ENCODE data around the gene USP9X.
"Not testable (repeated sequence)": the region's sequence is repeated elsewhere in the genome, so short reads cannot be mapped to it uniquely, and the experiment has no call there.

Gene USP9X

GRCh38 chrX:41085878-41086626 is 807 bp downstream of the USP9X start:
- peak; percentile 81 for DNase-seq

GRCh38 chrX:41086627-41086932 is 1.3 kb downstream of the USP9X start:
- no peak for DNase-seq

DNA sequence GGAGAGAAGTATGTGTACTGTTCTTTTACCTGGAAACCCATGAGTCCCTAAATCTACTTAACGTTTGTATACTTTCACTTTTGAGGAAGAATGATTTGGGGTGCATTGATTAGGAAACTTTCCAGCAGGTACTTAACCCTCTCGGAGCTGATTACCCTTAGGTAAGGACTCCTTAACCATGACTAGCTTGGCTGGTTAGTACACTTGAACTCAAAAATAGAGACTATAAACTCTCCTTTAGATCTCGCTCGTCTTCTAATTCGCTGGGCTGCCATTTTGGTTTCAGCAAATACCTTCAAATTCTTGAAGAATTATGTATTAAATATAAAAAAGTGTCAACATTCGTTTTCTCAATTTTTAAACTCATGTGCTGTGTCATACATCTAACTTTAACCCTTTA is 2.0 kb downstream of the USP9X start:
- peak; percentile 17 for DNase-seq

DNA sequence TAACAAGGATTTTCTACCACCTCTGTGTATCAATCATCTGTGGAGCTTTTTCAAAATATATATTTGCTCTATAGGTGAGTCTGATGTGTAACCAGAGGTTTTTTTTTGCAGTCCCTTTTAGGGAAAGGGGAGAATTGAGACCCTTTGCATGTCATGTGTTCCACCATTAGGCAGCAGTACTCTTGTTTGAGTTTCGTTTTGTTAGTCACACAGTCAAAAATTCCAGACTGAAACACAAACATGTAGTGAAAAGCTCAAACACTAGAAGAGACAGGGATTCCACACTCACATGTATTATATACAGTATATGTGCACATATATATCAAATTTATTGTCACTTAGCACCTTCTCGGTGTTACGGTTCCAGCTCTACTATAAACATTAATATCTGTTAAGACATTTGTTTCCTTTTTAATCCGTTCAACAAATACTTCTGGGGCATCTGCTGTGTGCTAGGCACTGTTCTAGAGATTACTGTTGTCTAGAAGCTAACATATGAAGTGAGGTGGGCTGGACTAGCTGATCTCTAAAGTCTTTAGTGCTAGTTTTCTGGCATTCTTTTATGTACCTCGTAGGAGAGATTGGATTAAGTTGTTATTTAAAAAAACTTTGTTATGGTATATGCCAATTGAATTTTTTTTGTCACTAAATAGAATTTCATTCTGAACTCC is 5.5 kb downstream of the USP9X start:
- DNase-seq, result peak; percentile 59

DNA sequence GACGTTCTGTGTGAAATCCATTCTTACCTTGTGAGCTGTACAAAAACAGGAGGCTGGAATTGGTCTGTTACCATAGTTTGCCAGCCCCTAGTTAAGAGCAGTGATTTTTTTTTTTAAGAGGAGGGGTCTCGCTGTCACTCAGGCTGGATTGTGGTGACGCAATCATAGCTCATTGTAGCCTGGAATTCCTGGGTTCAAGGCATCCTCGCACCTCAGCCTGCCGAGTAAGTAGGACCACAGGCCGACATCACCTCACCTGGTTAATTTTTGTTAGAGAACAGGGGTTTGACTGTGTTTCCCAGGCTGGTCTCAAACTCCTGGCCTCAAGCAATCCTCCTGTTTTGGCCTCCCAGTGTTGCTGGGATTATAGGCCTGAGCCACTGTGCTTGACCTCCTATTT is 7.5 kb downstream of the USP9X start:
- no peak for DNase-seq

- no peak for DNase-seq
These were observed 9.9 kb downstream of the USP9X start for GRCh38 chrX:41095174-41095573.

GRCh38 chrX:41095908-41096307 is 10.7 kb downstream of the USP9X start:
- no peak for DNase-seq

- peak; percentile 22 for DNase-seq
These were observed 11.2 kb downstream of the USP9X start for GRCh38 chrX:41096339-41096955.

DNA sequence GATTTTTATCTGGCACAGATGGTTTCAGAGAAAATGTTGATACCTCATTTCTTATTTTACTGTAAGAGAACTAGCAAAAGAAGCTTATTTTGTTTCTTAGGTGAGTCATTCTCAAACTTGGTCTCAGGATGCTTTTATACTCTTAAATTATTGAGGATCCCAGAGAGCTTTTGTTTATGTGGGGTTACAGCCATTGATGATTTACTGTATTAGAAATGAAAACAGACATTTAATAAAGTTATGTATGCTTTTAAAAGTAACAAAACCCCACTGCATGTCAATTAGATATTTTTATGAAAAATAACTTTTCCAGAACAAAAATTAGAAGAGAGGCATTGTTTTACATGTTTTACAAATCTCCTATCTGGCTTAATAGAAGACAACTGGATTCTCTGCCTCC is 12.1 kb downstream of the USP9X start:
- no peak for DNase-seq

- DNase-seq, result no peak
These were observed 15.0 kb downstream of the USP9X start for GRCh38 chrX:41100200-41100599.

DNA sequence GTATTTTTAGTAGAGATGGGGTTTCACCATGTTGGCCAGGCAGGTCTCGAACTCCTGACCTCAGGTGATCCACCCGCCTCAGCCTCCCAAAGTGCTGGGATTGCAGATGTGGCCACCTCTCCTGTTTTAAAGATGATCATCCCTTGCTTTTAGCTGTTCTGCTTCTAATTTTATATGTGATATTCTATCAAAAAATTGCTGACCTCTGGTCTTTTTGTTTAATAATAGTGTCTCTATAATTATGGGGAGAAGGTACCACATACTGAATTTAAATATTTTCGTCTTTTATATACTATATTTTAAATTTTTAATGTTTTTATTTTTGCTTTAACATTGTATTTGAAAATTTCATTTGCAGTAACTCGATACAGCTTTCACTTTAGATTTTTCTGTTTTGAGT is 15.6 kb downstream of the USP9X start:
- no peak for DNase-seq

DNA sequence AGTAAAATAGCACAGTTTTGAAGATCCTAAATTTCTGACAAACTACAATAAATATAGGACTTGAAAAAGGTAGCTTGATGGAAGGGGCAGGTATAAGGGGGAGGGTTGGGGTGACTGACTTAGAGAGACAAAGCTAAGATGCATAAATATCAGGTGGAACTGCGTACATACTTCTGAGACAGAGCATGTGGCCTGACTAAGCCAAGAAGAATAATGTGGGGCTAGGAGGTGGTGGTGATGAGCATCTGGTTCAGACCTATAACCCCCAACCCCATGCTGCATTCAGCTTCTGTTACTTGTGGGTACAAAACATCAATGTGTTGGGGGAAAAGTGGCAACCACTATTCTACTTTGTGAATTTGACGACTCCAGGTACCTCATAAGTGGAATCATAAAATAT is 19.8 kb downstream of the USP9X start:
- no peak for DNase-seq

- not testable (repeated sequence) for DNase-seq
These were observed 21.0 kb downstream of the USP9X start for GRCh38 chrX:41106257-41106656.

- DNase-seq, result peak; percentile 19
These were observed 22.8 kb downstream of the USP9X start for GRCh38 chrX:41108007-41108406.

- peak; percentile 3 for DNase-seq
These were observed 23.4 kb downstream of the USP9X start for GRCh38 chrX:41108463-41109205.

- DNase-seq, result peak; percentile 90
These were observed 25.8 kb downstream of the USP9X start for GRCh38 chrX:41110801-41111625.

GRCh38 chrX:41115104-41115425 is 29.8 kb downstream of the USP9X start:
- DNase-seq, result peak; percentile 66

DNA sequence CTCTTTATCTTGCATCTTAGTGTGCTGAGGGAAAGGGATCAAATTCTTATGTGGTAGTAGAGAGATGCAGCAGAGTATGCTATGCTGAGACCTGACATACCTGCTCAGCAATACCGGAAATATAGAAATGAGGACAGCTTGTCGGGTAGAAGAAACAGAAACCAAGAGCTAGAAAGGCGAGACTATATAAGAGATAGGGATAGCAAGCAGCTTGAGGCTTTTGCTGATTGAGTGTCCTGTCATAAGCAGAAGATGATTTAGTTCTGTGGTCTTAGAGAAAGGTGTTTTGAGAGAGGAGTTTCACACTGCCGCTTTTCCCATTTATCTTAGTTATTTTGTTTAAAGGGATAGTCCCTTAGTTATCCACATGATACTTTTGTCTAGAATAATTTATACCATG is 31.7 kb downstream of the USP9X start:
- no peak for DNase-seq

DNA sequence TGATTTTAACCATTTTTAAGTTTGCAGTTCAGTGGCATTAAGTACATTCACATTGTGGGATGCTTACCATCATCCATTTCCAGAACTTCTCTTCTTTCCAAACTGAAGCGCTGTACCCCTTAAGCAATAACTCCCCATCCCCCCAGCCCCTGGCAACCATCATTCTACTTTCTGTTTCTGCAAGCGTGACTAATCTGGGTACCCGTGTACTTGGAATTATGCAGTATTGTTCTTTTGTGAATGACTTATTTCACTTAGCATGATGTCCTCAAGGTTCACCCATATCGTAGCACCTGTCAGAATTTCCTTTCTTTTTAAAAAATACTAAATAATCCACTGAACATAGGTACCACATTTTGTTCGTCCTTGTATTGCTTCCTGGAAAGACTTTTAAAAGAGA is 32.9 kb downstream of the USP9X start:
- no peak for DNase-seq

DNA sequence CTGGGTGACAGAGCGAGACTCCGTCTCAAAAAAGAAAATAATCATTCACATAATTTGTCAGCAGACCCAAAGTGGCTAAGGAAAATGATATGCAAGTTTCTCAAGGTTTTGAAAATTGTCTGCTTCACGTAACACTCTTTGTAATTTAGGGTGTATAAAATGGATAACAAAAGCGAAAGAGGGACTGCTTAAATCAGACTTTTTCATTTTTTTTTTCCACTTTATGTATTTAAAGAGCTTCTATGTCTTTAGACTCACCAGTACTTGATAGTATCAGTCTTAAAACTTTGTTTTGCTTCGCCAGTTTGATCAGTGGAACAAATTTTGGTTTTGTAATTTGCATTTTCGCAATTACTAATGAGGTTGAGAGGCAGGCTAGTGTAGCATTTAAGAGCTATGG is 34.6 kb downstream of the USP9X start:
- no peak for DNase-seq

- DNase-seq, result no peak
These were observed 36.5 kb downstream of the USP9X start for GRCh38 chrX:41121766-41122165.

- DNase-seq, result no peak
These were observed 37.5 kb downstream of the USP9X start for GRCh38 chrX:41122664-41123257.
